NCI-H1105 treated with DMSO at 0.1 percent for 48 hours (cell line): ENCODE results near the gene CHRD.

Experiments used
- DNase-seq: peaks from one replicate; lab custom pipeline; 2025; lab: John Stamatoyannopoulos, UW

The CHRD gene

DNA sequence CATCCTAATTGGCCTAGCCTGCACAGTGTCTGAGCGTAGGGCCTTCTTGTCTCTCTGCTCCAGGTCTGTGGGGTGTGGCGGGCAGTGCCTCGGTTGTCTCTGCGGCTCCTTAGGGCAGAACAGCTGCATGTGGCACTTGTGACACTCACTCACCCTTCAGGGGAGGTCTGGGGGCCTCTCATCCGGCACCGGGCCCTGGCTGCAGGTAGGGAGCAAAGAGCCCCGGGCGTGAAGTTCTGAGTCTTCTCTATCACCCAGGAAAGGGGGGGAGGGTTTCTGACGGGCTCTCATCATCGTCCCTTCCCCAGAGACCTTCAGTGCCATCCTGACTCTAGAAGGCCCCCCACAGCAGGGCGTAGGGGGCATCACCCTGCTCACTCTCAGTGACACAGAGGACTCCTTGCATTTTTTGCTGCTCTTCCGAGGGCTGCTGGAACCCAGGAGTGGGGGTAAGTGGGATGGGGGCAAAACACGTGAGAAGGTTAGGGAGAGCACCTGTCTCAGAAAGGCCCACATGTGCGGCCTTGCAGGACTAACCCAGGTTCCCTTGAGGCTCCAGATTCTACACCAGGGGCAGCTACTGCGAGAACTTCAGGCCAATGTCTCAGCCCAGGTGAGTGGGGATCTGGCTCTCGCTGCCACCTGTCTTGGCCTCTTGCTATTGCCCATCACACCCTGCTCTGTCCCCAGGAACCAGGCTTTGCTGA lies 2.6 kb downstream of the CHRD start:
- DNase-seq = no peak

DNA sequence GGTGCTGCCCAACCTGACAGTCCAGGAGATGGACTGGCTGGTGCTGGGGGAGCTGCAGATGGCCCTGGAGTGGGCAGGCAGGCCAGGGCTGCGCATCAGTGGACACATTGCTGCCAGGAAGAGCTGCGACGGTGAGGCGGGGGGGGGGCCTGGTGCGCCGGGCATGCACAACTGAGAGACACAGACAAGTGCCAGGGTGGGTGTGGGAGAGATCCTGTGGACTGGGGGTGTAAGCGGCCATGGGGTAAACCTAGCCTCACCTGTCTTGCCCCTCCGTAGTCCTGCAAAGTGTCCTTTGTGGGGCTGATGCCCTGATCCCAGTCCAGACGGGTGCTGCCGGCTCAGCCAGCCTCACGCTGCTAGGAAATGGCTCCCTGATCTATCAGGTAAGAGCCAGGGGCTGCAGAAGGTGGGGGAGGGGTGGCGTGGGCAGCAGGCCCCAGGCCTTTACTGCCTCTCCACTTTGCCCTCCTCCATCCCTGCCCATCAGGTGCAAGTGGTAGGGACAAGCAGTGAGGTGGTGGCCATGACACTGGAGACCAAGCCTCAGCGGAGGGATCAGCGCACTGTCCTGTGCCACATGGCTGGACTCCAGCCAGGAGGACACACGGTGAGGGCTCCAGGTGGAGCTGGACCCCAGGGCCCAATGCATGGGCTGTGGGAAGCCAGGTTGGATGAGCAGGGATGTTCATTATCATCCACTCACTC lies 3.3 kb downstream of the CHRD start:
- no peak for DNase-seq

DNA sequence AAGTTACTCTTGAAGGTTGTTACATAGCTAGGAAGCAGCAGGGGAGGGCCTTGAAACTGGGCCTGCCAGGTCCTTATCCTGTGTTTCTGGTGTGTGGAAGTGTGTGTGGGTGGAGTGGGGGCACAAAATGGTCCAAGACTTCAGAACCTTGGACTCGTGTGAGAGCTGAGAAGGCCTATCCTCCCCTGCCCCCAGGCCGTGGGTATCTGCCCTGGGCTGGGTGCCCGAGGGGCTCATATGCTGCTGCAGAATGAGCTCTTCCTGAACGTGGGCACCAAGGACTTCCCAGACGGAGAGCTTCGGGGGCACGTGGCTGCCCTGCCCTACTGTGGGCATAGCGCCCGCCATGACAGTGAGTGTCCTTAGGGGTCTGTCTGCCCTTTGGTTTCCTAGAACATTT lies 4.5 kb downstream of the CHRD start:
- no peak for DNase-seq

DNA sequence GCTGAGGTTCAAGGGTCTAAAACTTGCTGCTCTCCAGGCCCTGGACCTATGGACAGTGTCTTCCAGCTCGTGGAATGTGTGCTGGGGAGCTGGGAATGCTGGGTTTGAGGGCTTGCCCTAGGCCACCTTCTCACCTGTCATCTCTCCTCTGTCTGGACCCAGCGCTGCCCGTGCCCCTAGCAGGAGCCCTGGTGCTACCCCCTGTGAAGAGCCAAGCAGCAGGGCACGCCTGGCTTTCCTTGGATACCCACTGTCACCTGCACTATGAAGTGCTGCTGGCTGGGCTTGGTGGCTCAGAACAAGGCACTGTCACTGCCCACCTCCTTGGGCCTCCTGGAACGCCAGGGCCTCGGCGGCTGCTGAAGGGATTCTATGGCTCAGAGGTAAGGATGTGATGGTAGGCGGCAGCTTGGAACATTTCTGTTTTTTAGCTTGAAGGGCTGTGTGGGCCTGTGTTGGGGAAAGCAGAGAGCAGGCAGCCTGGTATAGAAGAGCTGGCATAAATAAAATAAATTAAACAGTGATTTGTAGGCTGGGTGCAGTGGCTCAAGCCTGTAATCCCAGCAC lies 5.1 kb downstream of the CHRD start:
- DNase-seq = no peak

- no peak for DNase-seq
Observed at GRCh38 chr3:184386047-184386806, 6.4 kb downstream of the CHRD start.

DNA sequence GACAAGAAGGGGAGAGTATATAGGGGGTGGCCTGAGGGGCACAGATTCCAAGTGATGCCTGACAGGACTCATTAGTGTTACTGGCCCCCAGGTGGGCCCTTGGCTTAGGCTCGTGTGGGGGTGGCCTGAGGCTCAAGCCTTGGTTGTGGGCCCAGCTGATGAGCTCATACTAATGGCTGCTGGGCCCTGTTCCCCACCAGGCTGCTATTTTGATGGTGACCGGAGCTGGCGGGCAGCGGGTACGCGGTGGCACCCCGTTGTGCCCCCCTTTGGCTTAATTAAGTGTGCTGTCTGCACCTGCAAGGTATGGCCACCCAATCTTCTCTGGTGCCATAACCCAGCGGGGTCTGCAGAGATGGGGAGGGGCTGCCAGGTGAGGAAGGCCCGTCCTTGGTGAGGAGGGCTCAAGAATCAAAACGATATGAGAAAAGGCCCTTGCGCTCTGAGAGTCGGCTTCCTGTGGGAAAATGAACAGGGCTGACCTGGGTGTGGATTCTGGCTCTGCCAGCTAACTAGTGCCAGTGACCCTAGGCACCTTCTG lies 7.4 kb downstream of the CHRD start:
- DNase-seq = no peak

- DNase-seq = no peak
Observed at GRCh38 chr3:184388164-184388935, 8.5 kb downstream of the CHRD start.

GRCh38 chr3:184388936-184389230 lies 9.0 kb downstream of the CHRD start:
- DNase-seq = no peak

GRCh38 chr3:184389384-184389783 lies 9.5 kb downstream of the CHRD start:
- DNase-seq = no peak

- DNase-seq = no peak
Observed at GRCh38 chr3:184389935-184390528, 10.2 kb downstream of the CHRD start.

GRCh38 chr3:184391266-184391665 lies 11.4 kb downstream of the CHRD start:
- no peak for DNase-seq

DNA sequence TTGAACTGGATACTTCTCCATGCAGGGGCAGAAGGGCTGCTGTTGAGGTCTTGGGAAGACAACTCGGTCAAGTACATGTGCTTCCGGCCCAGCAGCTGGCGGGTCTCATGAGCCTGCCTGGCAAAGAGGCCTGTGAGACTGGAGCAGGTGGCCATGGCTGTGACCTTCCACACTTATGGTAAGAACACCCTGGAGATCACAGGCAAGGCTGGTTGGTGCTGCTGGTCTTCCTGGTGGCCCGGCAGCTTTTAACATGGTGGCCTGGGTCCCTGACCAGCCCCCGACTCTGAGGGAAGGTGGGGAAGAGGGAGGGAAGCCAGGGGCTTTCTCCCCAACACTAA lies 15.4 kb downstream of the CHRD start:
- DNase-seq = no peak

DNA sequence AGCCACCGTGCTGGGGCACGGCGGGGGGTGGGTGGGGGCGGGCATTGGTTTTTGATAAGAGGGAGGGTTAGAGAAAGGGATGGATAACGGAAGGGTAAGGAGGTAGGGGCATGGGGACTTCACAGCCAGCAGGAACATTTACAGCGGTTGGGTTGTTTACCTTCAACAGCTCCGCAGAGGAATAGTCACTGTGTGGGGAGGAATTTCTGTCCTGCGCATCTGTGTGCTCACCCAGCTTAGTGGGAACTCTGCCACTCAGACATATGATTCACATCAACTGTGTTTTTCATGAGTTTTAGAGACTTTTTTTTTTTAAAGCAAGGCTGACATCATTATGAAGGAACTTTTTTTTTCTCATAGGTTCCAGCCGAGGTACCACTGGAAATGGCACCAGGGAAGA lies 19.6 kb downstream of the CHRD start:
- no peak for DNase-seq

GRCh38 chr3:184405075-184406030 lies 25.5 kb downstream of the CHRD start:
- DNase-seq = no peak

GRCh38 chr3:184409331-184409926 lies 29.6 kb downstream of the CHRD start:
- no peak for DNase-seq

DNA sequence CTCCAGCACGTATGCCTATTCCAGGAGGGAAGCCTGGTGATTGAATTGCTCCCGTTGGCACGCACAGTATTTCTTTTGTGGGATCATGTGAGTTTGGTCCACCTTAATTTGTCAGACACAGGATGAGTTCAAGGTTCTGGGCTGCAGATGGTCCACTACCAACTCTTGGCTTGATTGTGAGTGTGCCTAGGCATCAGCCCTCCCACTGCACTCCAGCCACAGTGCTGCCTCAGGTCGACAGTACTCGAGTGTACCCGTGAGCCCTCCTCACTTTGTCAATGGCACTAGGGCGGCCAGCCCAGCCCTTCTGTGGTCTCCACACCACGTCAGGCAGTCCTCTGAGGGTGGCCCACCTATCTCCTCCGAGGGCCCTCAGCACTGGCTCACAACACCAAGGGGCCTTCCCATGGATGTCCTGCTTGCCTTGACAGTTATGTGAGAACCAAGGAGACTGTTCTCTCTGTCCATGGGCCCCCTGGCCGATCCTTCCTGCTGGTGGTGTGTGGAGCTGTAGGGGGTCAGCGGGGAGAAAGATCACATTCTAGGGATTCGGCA lies 30.2 kb downstream of the CHRD start:
- DNase-seq = no peak

GRCh38 chr3:184414418-184415202 lies 34.8 kb downstream of the CHRD start:
- DNase-seq = no peak

GRCh38 chr3:184415203-184415490 lies 35.3 kb downstream of the CHRD start:
- no peak for DNase-seq
